ENCODE measurements around the gene ELMO2.

ELMO2 gene, protein sequence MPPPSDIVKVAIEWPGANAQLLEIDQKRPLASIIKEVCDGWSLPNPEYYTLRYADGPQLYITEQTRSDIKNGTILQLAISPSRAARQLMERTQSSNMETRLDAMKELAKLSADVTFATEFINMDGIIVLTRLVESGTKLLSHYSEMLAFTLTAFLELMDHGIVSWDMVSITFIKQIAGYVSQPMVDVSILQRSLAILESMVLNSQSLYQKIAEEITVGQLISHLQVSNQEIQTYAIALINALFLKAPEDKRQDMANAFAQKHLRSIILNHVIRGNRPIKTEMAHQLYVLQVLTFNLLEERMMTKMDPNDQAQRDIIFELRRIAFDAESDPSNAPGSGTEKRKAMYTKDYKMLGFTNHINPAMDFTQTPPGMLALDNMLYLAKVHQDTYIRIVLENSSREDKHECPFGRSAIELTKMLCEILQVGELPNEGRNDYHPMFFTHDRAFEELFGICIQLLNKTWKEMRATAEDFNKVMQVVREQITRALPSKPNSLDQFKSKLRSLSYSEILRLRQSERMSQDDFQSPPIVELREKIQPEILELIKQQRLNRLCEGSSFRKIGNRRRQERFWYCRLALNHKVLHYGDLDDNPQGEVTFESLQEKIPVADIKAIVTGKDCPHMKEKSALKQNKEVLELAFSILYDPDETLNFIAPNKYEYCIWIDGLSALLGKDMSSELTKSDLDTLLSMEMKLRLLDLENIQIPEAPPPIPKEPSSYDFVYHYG

DNA sequence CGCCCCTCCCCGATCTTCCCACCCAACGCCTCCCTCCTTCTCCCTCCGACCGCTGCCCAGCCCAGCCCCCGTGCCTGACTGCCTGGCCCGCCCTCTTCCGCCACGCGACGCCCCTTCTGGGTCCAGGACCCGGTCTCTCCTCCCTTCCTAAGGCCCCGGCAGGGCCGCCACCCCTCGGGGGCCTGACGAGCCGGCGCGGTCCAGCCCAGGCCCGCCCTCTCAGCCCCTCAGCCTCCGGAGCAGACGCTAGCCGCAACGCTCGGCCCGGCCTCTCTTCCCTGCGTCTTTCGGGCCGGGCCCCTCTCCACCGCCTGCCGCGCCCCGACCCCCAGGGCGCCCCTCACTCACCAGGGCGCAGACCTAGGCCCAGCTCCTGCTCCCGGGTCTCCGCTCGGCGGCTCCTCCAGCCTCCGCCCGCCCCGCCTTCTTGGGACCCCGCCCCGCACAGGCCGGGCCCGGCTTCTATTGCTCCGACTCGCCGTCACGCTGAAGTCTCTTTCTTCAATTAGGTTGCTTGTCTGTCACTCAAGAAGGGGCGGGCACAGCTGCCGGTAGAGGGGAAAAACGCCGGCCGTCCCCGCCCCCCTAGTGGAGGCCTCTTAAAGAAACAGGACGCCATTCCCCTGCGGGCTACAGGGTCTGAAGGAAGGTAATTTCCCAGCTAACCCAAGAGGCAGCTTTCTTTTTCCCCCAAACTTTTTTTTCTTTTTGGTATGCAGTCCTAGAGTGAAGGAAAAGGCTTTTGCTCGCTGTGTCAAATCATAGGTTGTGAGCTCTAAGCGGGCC is at the start of gene ELMO2:
TSS of gene ELMO2 (minus strand) at position 416 of the 786 bp plus-strand sequence. CDS start 12,133 bp downstream, outside the sequence.
- H3K4me3 Mint-ChIP-seq: peak within 1 kb of the TSS; percentile 79 to 88
- peaks cover 66% of the 10 kb centered on the region for H3K4me1 Mint-ChIP-seq
- H3K27ac Mint-ChIP-seq: peak within 1 kb of the TSS; percentile 96
- DNase-seq (peak; percentile 94 to 96), ATAC-seq (peak; percentile 90)
- H3K9me3 Mint-ChIP-seq: no peaks in the 10 kb centered on the region
- no peaks in the 10 kb centered on the region for H3K27me3 Mint-ChIP-seq

GRCh38 chr20:46455729-46456128 is 49.3 kb upstream of the ELMO2 start:
- ATAC-seq (no peak), DNase-seq (no peak)
- Mint-ChIP-seq H3K9me3 (peaks cover 20 to 24% of the 10 kb centered on the region in 2 donors), H3K4me1 (peaks cover 9% of the 10 kb centered on the region), H3K4me3 (no peak overlapping the region), H3K27me3 (peaks cover 57% of the 10 kb centered on the region), H3K27ac (no peak overlapping the region)

DNA sequence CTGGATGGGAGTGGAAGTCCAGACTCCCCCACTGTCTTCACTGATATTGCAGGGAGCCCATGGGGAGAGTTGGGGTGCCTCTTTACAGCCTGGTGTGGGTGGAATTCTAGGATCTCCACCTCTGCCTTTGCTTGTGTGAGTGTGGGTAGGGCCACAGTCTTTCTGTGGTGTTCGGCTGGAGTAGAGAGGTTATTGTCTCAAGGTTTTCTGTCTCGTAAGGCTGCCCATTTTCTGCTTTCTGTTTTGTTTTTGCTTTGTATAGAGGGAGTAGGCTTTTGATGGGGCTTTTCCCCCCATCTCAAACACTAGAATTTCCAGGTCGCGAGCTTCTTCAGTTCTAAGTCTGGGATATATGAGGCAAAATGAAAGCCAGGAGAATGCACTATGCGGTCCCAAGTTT is 40.4 kb upstream of the ELMO2 start:
- no peak for ATAC-seq
- Mint-ChIP-seq H3K9me3 (peaks cover 5 to 9% of the 10 kb centered on the region in 2 donors), H3K27ac (peak overlapping the region in 1 of 2 donors; percentile 9), H3K4me3 (no peak overlapping the region), H3K4me1 (no peaks in the 10 kb centered on the region), H3K27me3 (peaks cover 58% of the 10 kb centered on the region)
- DNase-seq: no peak

- Mint-ChIP-seq H3K27ac (no peak overlapping the region), H3K4me1 (no peaks in the 10 kb centered on the region), H3K4me3 (no peak overlapping the region), H3K27me3 (peaks cover 43% of the 10 kb centered on the region), H3K9me3 (peaks cover 5 to 6% of the 10 kb centered on the region in 2 donors)
- DNase-seq (no peak), ATAC-seq (no peak)
Observed at GRCh38 chr20:46439837-46440236, 33.4 kb upstream of the ELMO2 start.

DNA sequence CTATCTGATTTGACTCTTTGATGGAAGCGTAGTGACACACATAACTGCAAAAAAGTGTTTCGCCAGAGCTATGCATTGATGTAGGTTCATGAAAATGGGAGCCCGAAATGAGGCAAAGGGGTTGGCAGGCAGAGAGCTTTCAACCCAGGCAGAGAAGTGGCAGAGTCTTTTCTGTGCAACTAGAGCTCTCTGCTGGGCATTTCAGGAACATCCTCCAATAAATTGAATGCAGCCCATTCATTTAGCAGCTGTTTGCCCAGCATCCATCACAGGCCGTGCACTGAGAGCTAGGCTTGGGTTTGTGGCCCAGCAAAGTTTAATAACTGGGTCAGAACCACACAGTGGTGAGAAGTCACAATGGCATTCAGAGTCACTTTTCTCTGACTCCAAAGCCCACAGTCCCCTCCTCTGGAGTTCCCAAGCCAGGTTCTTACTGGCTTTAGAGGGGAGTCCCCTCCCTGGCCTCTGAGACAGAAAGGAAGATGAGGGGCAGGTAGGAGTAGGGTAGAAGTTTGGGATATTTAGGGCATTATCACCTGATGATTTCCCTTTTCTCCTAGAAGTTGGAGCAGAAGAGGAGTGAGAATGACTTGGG is 31.8 kb upstream of the ELMO2 start:
- ATAC-seq: peak; percentile 42
- Mint-ChIP-seq H3K9me3 (no peaks in the 10 kb centered on the region), H3K27me3 (peaks cover 41% of the 10 kb centered on the region)

DNA sequence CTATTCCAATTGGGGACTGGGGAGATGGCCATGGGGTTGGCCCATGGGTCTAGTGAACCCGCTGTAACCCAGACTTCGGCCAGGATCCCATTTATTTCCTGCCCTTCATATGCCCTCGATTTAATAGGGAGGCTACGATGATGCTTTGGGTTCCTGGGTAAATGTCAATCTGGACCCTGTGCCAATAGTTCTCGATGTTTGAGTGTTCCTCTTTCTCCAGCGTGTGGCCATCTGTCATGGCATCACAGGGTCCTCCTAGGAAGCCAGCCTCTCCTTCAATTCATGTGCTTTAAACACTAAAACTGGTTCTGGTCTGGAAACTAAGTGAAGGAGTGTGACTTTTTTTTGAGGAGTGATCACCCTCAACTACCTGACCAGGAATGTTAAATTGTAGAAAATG is 28.7 kb upstream of the ELMO2 start:
- Mint-ChIP-seq H3K9me3 (no peaks in the 10 kb centered on the region), H3K27ac (peak overlapping the region; percentile 31 to 35), H3K4me3 (no peak overlapping the region), H3K27me3 (peaks cover 56% of the 10 kb centered on the region), H3K4me1 (no peaks in the 10 kb centered on the region)
- ATAC-seq (no peak), DNase-seq (no peak)

More for the DNA sequence above, 31.8 kb upstream of the ELMO2 start:
- Mint-ChIP-seq H3K4me1 (no peaks in the 10 kb centered on the region), H3K27ac (no peak overlapping the region), H3K4me3 (no peak overlapping the region)
- DNase-seq: no peak

GRCh38 chr20:46434597-46434996 is 28.2 kb upstream of the ELMO2 start:
- H3K27me3 Mint-ChIP-seq: peaks cover 59% of the 10 kb centered on the region
- H3K4me1 Mint-ChIP-seq: no peaks in the 10 kb centered on the region
- no peak overlapping the region for H3K4me3 Mint-ChIP-seq
- no peak overlapping the region for H3K27ac Mint-ChIP-seq
- no peak for DNase-seq
- H3K9me3 Mint-ChIP-seq: no peaks in the 10 kb centered on the region
- ATAC-seq: no peak

DNA sequence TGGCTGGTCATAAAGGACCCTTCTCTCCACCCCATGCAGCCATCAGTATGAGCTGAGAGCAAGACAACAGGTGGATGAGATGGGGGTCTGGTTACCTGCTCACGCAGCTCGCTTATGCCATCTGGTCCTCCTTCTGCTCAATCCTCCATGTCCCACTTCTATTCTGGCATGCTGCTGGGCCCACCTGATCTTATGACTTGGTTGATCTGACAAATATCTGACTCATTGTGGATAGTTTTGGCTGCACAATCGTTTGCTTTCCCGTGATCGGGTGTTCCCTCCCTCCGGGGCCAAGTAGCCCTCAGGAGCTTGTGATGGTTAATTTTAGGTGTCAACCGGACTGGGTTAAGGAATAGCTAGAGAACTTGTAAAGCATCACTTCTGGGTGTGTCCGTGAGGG is 26.6 kb upstream of the ELMO2 start:
- no peaks in the 10 kb centered on the region for H3K9me3 Mint-ChIP-seq
- peaks cover 56% of the 10 kb centered on the region for H3K27me3 Mint-ChIP-seq
- no peak for ATAC-seq

DNA sequence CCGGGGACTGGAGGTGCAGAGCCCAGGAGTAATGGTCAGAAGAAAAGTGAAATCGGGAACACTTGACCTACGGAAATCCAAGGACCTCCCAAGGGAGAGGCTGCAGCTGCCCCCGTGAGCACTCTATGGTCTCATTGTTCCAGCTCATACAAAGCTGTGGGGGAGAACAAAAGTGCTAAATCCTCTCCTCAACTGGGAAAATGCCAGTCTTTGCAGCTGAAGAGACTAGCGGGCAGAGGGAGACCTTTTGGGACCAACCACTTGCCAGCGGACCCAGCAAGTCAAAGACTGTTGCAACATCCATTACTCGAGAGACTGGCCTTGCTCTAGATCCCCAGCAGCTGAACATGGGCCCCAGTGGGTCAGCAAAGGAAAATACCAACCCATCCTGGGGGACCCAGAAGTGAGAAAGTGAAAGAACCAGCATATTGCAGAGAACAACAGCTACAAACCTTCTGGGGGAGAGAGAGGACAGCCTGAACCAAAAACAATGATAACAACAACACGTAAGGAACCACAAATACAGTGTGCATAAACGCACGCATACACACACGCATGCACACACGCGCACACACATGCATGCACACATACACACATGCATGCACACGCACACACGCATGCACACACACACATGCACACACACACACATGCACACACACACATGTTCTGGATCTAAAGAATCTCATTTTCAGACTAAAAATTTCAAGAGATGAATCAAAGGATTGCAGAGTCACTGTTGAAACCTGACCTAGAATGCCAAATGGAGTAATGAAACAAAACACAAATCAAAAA is 24.7 kb upstream of the ELMO2 start:
- no peak overlapping the region for H3K27ac Mint-ChIP-seq
- peaks cover 75% of the 10 kb centered on the region for H3K27me3 Mint-ChIP-seq
- no peak overlapping the region for H3K4me3 Mint-ChIP-seq
- ATAC-seq: no peak
- DNase-seq: no peak
- H3K4me1 Mint-ChIP-seq: no peaks in the 10 kb centered on the region
- H3K9me3 Mint-ChIP-seq: no peaks in the 10 kb centered on the region

More for the DNA sequence above, 26.6 kb upstream of the ELMO2 start:
- no peak for DNase-seq
- H3K4me3 Mint-ChIP-seq: no peak overlapping the region
- H3K27ac Mint-ChIP-seq: no peak overlapping the region
- H3K4me1 Mint-ChIP-seq: no peaks in the 10 kb centered on the region

DNA sequence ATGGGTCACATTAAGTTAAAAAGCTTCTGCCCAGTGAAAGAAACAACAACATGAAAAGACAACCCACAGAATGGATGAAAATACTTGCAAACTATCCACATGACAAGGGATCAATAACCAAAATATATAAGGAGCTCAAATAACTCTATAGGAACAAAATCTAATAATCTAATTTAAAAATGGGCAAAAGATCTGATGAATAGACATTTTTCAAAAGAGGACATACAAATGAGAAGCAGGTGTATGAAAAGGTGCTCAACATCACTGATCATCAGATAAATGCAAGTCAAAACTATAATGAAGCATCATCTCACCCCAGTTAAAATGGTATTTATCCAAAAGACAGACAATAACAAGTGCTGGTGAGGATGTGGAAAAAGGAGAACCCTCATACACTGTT is 21.0 kb upstream of the ELMO2 start:
- Mint-ChIP-seq H3K27me3 (peaks cover 79% of the 10 kb centered on the region), H3K4me1 (no peaks in the 10 kb centered on the region), H3K9me3 (no peaks in the 10 kb centered on the region), H3K4me3 (no peak overlapping the region), H3K27ac (no peak overlapping the region)
- ATAC-seq: no peak
- DNase-seq: no peak

DNA sequence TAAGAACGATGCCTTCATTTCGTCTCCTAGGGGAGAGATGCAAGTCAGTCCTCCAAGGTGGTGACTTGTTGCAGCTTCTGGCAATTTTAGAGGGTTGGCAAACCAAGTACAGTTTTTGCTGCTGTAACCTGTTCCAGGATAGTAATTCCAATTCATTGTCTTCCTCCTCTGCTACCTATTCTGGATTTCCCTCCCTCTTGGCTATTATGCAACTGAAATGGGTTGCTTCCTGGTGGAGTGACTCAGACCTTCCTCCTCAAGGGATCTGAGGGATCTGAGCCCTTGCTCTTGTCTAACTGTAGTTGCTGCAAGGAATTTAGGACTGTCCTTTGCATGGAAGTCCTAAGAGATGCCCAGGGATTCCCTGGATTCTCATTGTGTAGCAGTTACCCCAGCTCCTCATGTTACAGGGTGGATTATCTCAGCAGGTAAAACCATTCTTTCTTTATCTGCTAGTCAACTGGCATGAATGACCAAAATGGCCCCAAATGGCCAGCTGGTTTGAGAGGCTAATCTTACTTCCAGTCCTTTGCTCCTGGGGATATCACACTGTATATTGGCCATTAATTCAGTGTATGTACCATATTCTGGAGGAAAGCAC is 17.6 kb upstream of the ELMO2 start:
- ATAC-seq: no peak
- DNase-seq: no peak

DNA sequence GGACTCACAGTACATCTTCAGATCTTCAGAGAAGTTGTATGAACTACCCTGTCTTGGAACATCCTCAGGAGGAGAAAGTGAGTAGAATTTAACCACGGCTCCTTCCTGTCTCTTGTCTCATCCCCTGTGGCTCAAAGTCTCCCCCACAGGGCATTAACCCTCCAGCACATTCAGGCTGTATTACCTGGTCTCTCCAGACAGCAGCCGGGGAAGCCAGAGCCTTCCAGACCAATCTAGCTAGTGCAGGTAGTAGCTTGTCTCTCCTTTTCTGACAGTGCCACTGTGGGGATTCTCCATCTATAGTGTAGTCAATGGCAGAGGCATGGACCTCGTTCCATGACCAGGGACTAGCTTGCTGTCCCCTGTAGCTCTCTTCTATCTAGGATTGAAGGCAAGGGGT is 16.9 kb upstream of the ELMO2 start:
- peaks cover 54% of the 10 kb centered on the region for H3K27me3 Mint-ChIP-seq
- no peak for DNase-seq

More for the DNA sequence above, 17.6 kb upstream of the ELMO2 start:
- peaks cover 50% of the 10 kb centered on the region for H3K27me3 Mint-ChIP-seq
- no peak overlapping the region for H3K4me3 Mint-ChIP-seq
- no peaks in the 10 kb centered on the region for H3K9me3 Mint-ChIP-seq
- no peak overlapping the region for H3K27ac Mint-ChIP-seq
- no peaks in the 10 kb centered on the region for H3K4me1 Mint-ChIP-seq

DNA sequence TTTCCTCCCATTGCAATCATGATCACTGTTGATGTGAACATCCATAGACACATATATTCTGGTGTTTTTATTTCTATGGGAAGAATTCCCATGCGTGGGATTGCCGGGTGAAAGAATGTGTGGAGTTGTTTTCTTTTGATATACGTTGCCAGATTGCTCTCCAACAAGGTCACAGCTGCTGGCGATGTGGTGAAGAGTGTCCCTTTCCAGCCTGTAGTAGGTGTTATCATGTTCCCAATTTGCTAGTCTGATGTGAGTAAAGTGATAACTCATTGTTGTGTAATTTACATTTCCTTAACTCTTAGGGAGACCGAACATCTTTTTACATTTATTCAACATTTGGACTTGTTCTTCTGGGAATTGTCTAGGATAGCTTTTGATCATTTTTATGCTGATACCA is 14.5 kb upstream of the ELMO2 start:
- H3K4me3 Mint-ChIP-seq: no peak overlapping the region
- DNase-seq (no peak), ATAC-seq (no peak)
- peaks cover 38% of the 10 kb centered on the region for H3K27me3 Mint-ChIP-seq
- no peaks in the 10 kb centered on the region for H3K4me1 Mint-ChIP-seq
- no peak overlapping the region for H3K27ac Mint-ChIP-seq
- no peaks in the 10 kb centered on the region for H3K9me3 Mint-ChIP-seq

More for the DNA sequence above, 16.9 kb upstream of the ELMO2 start:
- no peaks in the 10 kb centered on the region for H3K4me1 Mint-ChIP-seq
- H3K9me3 Mint-ChIP-seq: no peaks in the 10 kb centered on the region
- no peak overlapping the region for H3K27ac Mint-ChIP-seq
- H3K4me3 Mint-ChIP-seq: no peak overlapping the region
- ATAC-seq: no peak

GRCh38 chr20:46419882-46420281 is 13.5 kb upstream of the ELMO2 start:
- H3K27me3 Mint-ChIP-seq: peaks cover 33% of the 10 kb centered on the region
- H3K27ac Mint-ChIP-seq: no peak overlapping the region
- no peak for DNase-seq
- no peak overlapping the region for H3K4me3 Mint-ChIP-seq
- H3K4me1 Mint-ChIP-seq: no peaks in the 10 kb centered on the region
- no peaks in the 10 kb centered on the region for H3K9me3 Mint-ChIP-seq
- no peak for ATAC-seq

Measured in stimulated activated naive CD8-positive, alpha-beta T cell treated with anti-CD3 and anti-CD28 coated beads, Interleukin-15, amount 100 ng/mL, for 72 hours (primary cell).